Heart left ventricle (tissue), 16 donors: ENCODE measurements around the gene ADGRB2. TPM values are rescaled to one million over a fixed set of nuclear protein-coding genes. Genes with fewer than 3 reads are reported as not detected.

ENCODE experiments used
- ATAC-seq, 4 donors: fragments of 200-7000 bp; cut with Tn5 transposase; one replicate each; pipeline ENCODE4 v1.9.1; 2020 to 2022; ENCODE audit warnings: moderate library complexity in 4 of 4, mild to moderate bottlenecking in 3 of 4, moderate number of reproducible peaks in 1 of 4
- DNase-seq, 5 donors: peaks; one replicate each; pipeline ENCODE4 v3.0.0-alpha.2; 2020
- H3K27ac ChIP-seq, 12 donors: fragments of 200-600 bp; sonication (generic) in 4 of 12; one replicate each; pipeline versions ENCODE4 v1.5.0 to v1.8.0; 2016 to 2022; ENCODE audit warnings: mild to moderate bottlenecking in 2 of 12
- H3K27me3 ChIP-seq, 9 donors: fragments of 200-600 bp; sonication (generic) in 2 of 9; one replicate each; pipeline versions ENCODE4 v1.5.1 to v1.8.0; 2016 to 2022; ENCODE audit warnings: mild to moderate bottlenecking in 3 of 9
- H3K36me3 ChIP-seq, 9 donors: fragments of 200-600 bp; sonication (generic) in 2 of 9; one replicate each; pipeline versions ENCODE4 v1.5.0 to v1.8.0; 2018 to 2022; ENCODE audit warnings: mild to moderate bottlenecking in 2 of 9
- H3K4me1 ChIP-seq, 12 donors: fragments of 200-600 bp; sonication (generic) in 4 of 12; one replicate each; pipeline versions ENCODE4 v1.5.0 to v1.8.0; 2016 to 2022; ENCODE audit warnings: mild to moderate bottlenecking in 3 of 12
- H3K4me3 ChIP-seq, 12 donors: fragments of 200-600 bp; sonication (generic) in 4 of 12; one replicate each; pipeline versions ENCODE4 v1.5.0 to v1.8.0; 2017 to 2022; ENCODE audit warnings: mild to moderate bottlenecking in 9 of 12, moderate library complexity in 4 of 12
- H3K9me3 ChIP-seq, 12 donors: fragments of 200-600 bp; sonication (generic) in 4 of 12; one replicate each; pipeline versions ENCODE4 v1.5.0 to v1.8.0; 2016 to 2022; ENCODE audit warnings: mild to moderate bottlenecking in 1 of 12
- CTCF ChIP-seq, 12 donors: fragments of 200-600 bp; sonication (generic) in 4 of 12; IDR thresholded peaks; one replicate each; pipeline versions ENCODE4 v1.5.0 to v1.8.0; 2018 to 2022; ENCODE audit warnings: antibody characterized with exemption in 12 of 12, mild to moderate bottlenecking in 5 of 12
- POLR2A ChIP-seq, 2 donors: fragments of 450-650 bp; IDR thresholded peaks; one replicate each; pipeline ENCODE4 v1.6.1; 2017; ENCODE audit warnings: antibody characterized with exemption in 2 of 2, mild to moderate bottlenecking in 2 of 2, moderate library complexity in 2 of 2
- WGBS, 4 donors: extraction: QIAGEN DNeasy Blood & Tissue Kit in 2 of 4; methylation state at CpG; one replicate each; pipeline versions ENCODE4 v1.1.5 to v1.1.7; 2013 to 2018; 5-methylcytosine and 5-hydroxymethylcytosine counted together
- intact Hi-C, 10 donors: fragments of 100-400 bp; cut with DNase I; formaldehyde crosslinking; loops; one replicate each; pipeline versions ENCODE4 v1.11.1 to v1.14.2; 2022
- polyA plus RNA-seq, 2 donors: library from polyadenylated mRNA; stranded (reverse); fragments of 200-250 nt; gene quantifications; one replicate each; pipeline ENCODE4 v1.2.3, GENCODE V29; 2013
- total RNA-seq, 9 donors: library from RNA; depleted of rRNA in 2 of 9; stranded (reverse); fragments of >200 nt in 2 of 9; fragmentation: NEBNext Ultra II Directional in 3 of 9; extraction: Animal tissue kit (Norgen Biotek cat#: 25700) in 3 of 9; gene quantifications; one replicate each; pipeline versions ENCODE4 v1.1.0 to v1.2.4, GENCODE V29; 2016 to 2023
- donor health status: ischemic (EF 13 %, LVEDD 7.1; RV severe dilation, severe dysfunction).
- donor health status: healthy with polysubstance abuse.
- donor health status: DM: no; HTN: yes; CAD: no.
- donor health status: DM: no; HTN: no; CAD: no.
- donor health status: ischemic (EF 25% LVEDD 6.9; RV normal size, moderate dysfunction).
- donor health status: ischemic (EF 25% LVEDD 5.7; RV mildly dilated, moderate dysfunction).
- donor health status: healthy.
- donor health status: DM: yes; HTN: yes; CAD: no.
- donor health status: ischemic (EF 35%, LVEDD 5.7; RV mildly dilated, moderate dysfunction).
- donor health status: nonischemic (EF 11% LVEDD 7.7; RV severe dilation, severe dysfunction).
- donor health status: DM: yes; HTN: yes; CAD: no.
- donor health status: PGD.
- donor health status: ischemic (EF 29% LVEDD 5.4; RV normal size, mild dysfunction).
- donor health status: nonischemic (EF 23%, LVEDD 6.1; RV moderate dilation, normal function).

ADGRB2 gene
- total and polyA plus RNA-seq, 11 donors: 1.1 to 18.5 (median 9.6) TPM

DNA sequence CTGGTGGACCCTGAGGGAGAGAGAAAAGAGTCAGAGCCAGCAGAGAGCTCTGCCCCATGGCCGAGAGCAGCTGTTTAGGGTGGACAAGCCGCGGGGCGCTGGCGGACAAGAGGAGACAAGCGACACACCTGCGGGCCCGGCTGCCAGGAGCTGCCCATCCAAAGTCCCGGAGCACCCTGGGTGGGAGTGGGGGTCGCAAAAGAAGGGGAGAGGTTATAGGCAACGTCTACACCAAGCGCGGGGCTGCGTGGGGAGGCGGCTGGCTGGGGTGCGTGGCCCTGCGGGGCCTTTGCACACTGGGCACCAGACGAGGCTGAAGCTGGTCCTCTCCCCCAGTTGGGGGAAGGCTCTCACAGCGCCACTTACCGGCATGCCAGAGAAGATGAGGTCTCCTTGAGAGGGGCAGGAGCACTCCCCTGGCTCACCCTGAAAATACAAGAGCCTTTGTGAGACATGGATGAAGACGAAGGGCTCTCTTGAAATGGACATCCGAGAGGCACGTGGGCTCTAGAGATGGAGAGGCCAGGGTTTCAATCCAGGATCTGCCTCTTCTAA lies 84.4 kb downstream of the ADGRB2 start:
- intact Hi-C loops: no loop called here
- Histone ChIP-seq H3K27me3 (no peaks in the 10 kb centered on the region), H3K4me3 (no peak overlapping the region), H3K4me1 (peaks cover 0 to 17% (median 4%) of the 10 kb centered on the region in 12 donors), H3K27ac (no peak overlapping the region), H3K36me3 (peaks cover 0 to 34% (median 0%) of the 10 kb centered on the region in 9 donors), H3K9me3 (no peaks in the 10 kb centered on the region)
- ATAC-seq: no peak
- WGBS, 4 donors: 83 to 88% (median 86%) methylated on average over 23 of the region's 23 CpGs
- TF ChIP-seq CTCF (IDR thresholded peaks at IDR 0.05) (no peak), POLR2A (IDR thresholded peaks at IDR 0.05) (no peak)
- DNase-seq: no peak

- DNase-seq: no peak
- 25 to 28% (median 27%) methylated on average over 2 of the region's 2 CpGs for WGBS, 4 donors
- TF ChIP-seq POLR2A (IDR thresholded peaks at IDR 0.05): no peak
- no peak for TF ChIP-seq CTCF (IDR thresholded peaks at IDR 0.05)
These were observed 85.0 kb downstream of the ADGRB2 start for GRCh38 chr1:31679091-31679490.

DNA sequence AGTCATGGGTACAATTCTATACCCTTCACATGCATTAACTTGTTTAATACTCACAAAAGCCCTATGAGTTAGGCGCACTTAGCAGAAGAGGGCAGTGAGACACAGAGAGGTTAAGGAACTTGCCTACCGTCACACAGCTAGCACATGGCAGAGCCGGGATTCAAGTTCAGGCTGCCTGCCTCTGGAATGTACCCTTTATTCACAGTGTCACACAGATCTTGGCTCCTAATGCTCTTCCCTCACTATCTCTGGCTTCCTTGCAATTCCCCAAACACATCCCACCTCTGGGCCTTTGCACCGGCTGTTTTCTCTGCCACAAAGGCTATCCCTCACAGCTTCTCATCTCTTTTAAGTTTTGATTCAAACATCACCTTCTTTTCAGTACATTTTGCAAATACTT lies 85.5 kb downstream of the ADGRB2 start:
- Histone ChIP-seq H3K9me3 (no peaks in the 10 kb centered on the region), H3K36me3 (peaks cover 0 to 24% (median 0%) of the 10 kb centered on the region in 9 donors), H3K4me3 (no peak overlapping the region), H3K27ac (no peak overlapping the region), H3K27me3 (no peaks in the 10 kb centered on the region), H3K4me1 (peaks cover 0 to 28% (median 6%) of the 10 kb centered on the region in 12 donors)
- intact Hi-C loops: no loop called here
- TF ChIP-seq CTCF (IDR thresholded peaks at IDR 0.05) (no peak), POLR2A (IDR thresholded peaks at IDR 0.05) (no peak)
- DNase-seq (no peak), ATAC-seq (no peak)
- 79 to 91% (median 87%) methylated on average over 4 of the region's 4 CpGs for WGBS, 4 donors

More at GRCh38 chr1:31679091-31679490, 85.0 kb downstream of the ADGRB2 start:
- H3K27me3 ChIP-seq: no peaks in the 10 kb centered on the region
- no peak overlapping the region for H3K4me3 ChIP-seq
- ATAC-seq: no peak
- peaks cover 0 to 28% (median 0%) of the 10 kb centered on the region in 9 donors for H3K36me3 ChIP-seq
- no peaks in the 10 kb centered on the region for H3K9me3 ChIP-seq
- intact Hi-C loops: no loop called here
- peaks cover 0 to 23% (median 4%) of the 10 kb centered on the region in 12 donors for H3K4me1 ChIP-seq
- H3K27ac ChIP-seq: no peak overlapping the region

DNA sequence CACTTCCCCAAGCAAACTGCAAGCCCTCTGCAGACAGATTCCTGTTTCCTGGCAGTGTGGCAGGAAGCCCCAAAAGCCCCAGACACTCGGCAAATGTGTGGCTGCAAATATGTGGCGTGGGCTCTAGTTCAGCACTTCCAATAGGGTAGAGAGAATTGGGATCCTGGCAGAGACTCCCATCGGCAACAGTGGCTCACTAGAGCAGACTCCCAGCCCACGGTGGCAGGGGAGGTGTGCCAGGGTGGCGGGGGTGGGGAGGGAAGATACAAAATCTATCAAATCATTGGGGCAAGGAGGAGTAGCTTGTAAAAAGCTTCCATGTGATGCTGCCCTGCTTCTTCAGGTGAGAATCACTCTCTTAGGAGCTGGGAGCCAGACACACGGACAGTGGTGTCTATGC lies 86.2 kb downstream of the ADGRB2 start:
- Histone ChIP-seq H3K9me3 (no peaks in the 10 kb centered on the region), H3K4me3 (no peak overlapping the region), H3K27me3 (no peaks in the 10 kb centered on the region), H3K36me3 (peaks cover 0 to 24% (median 0%) of the 10 kb centered on the region in 9 donors), H3K4me1 (peaks cover 0 to 35% (median 12%) of the 10 kb centered on the region in 12 donors), H3K27ac (no peak overlapping the region)
- ATAC-seq (no peak), DNase-seq (no peak)
- TF ChIP-seq POLR2A (IDR thresholded peaks at IDR 0.05) (no peak), CTCF (IDR thresholded peaks at IDR 0.05) (no peak)
- WGBS, 4 donors: 68 to 73% (median 70%) methylated on average over 6 of the region's 6 CpGs
- intact Hi-C loops: no loop called here
